PC-3 (cell line): Measurements from ENCODE around the gene SH2D6. TPM values are rescaled to one million over a fixed set of nuclear protein-coding genes. Genes with fewer than 3 reads are reported as not detected.

Source experiments
- ATAC-seq: fragments of 200-7000 bp; cut with Tn5 transposase; 2 replicates; pipeline ENCODE4 v1.9.1; 2020; ENCODE audit warnings: mild to moderate bottlenecking, moderate library complexity
- BruUV-seq: library from RNA; stranded (reverse); fragments of 400-500 nt; replicated peaks from 2 replicates; lab custom pipeline; 2021; lab: Mats Ljungman, UMichigan
- CTCF ChIA-PET: fragments of 300-600 bp; sonication (Branson Sonifier 250); formaldehyde crosslinking; loops from one replicate; lab custom pipeline; 2022; ENCODE audit warnings: antibody characterized with exemption; lab: Charles Lee
- POLR2A ChIA-PET: fragments of 300-600 bp; sonication (Branson Sonifier 250); formaldehyde crosslinking; loops from one replicate; lab custom pipeline; 2022; ENCODE audit warnings: antibody characterized with exemption; ENCODE audit not compliant: unreplicated experiment; lab: Charles Lee
- DNase-seq: peaks from one replicate; pipeline ENCODE4 v3.0.0-alpha.2; 2015
- H2AFZ ChIP-seq: fragments of 300-600 bp; sonication (generic); 2 replicates; pipeline ENCODE4 v1.6.0; 2016; ENCODE audit warnings: antibody characterized with exemption, low read length
- H3F3A ChIP-seq: fragments of 300-600 bp; sonication (generic); one replicate; pipeline ENCODE4 v1.6.0; 2017; ENCODE audit warnings: antibody characterized with exemption, low read length, control low read depth, mild to moderate bottlenecking; ENCODE audit not compliant: unreplicated experiment
- H3K27ac ChIP-seq: fragments of 300-600 bp; sonication (generic); 2 replicates; pipeline ENCODE4 v1.5.1; 2016; ENCODE audit warnings: mild to moderate bottlenecking, low read length
- H3K27me3 ChIP-seq: fragments of 300-600 bp; sonication (generic); 2 replicates; pipeline ENCODE4 v1.6.1; 2016; ENCODE audit warnings: low read length, mixed read lengths
- H3K36me3 ChIP-seq: fragments of 300-600 bp; sonication (generic); 2 replicates; pipeline ENCODE4 v1.6.1; 2016; ENCODE audit warnings: low read depth, mixed run types, low read length, mixed read lengths
- H3K4me1 ChIP-seq: fragments of 300-600 bp; sonication (generic); 2 replicates; pipeline ENCODE4 v1.5.1; 2016; ENCODE audit warnings: low read length; ENCODE audit not compliant: insufficient read depth
- H3K4me2 ChIP-seq: fragments of 300-600 bp; sonication (generic); 2 replicates; pipeline ENCODE4 v1.6.0; 2016; ENCODE audit warnings: low read length
- H3K4me3 ChIP-seq: fragments of 300-600 bp; sonication (generic); 2 replicates; pipeline ENCODE4 v1.5.1; 2016; ENCODE audit warnings: mild to moderate bottlenecking, low read length, mixed read lengths
- H3K79me2 ChIP-seq: fragments of 300-600 bp; sonication (generic); 2 replicates; pipeline ENCODE4 v1.6.1; 2017; ENCODE audit warnings: low read length, mixed read lengths
- H3K9ac ChIP-seq: fragments of 300-600 bp; sonication (generic); 2 replicates; pipeline ENCODE4 v1.6.0; 2016; ENCODE audit warnings: mild to moderate bottlenecking, low read length
- H3K9me2 ChIP-seq: fragments of 300-600 bp; sonication (generic); replicated peaks from 2 replicates; pipeline ENCODE4 v1.6.1; 2016; ENCODE audit warnings: mixed run types, low read length, mixed read lengths
- H3K9me3 ChIP-seq: fragments of 300-600 bp; sonication (generic); 2 replicates; pipeline ENCODE4 v1.6.1; 2016; ENCODE audit warnings: low read length, mixed read lengths
- H4K20me1 ChIP-seq: fragments of 300-600 bp; sonication (generic); 2 replicates; pipeline ENCODE4 v1.6.1; 2016; ENCODE audit warnings: low read length, mixed read lengths
- CTCF ChIP-seq: fragments of 300-600 bp; sonication (generic); conservative IDR thresholded peaks from 2 replicates; pipeline ENCODE4 v1.5.1; 2017; ENCODE audit warnings: antibody characterized with exemption, low read depth, mild to moderate bottlenecking, low read length
- EZH2 ChIP-seq: fragments of 300-600 bp; sonication (generic); IDR thresholded peaks from one replicate; pipeline ENCODE4 v1.6.1; 2017; ENCODE audit warnings: antibody characterized with exemption, mild to moderate bottlenecking, low read length; ENCODE audit not compliant: unreplicated experiment
- EZH2phosphoT487 ChIP-seq: fragments of 300-600 bp; sonication (generic); IDR thresholded peaks from 2 replicates; pipeline ENCODE4 v1.6.1; 2018; ENCODE audit warnings: mild to moderate bottlenecking, antibody characterized with exemption, low read length, borderline replicate concordance
- intact Hi-C: fragments of 100-400 bp; cut with micrococcal nuclease; formaldehyde crosslinking; loops from 2 replicates; pipeline ENCODE4 v1.9.0; 2023
- total RNA-seq: library from RNA; depleted of rRNA; stranded (reverse); fragments of >200 nt; gene quantifications from 2 replicates; pipeline ENCODE4 v1.2.3, GENCODE V29; 2014

SH2D6 gene
- total RNA-seq, 1 experiment from 2014 or later: not detected

GRCh38 chr2:85433511-85434089 lies 15.1 kb downstream of the SH2D6 start:
- H3K79me2 ChIP-seq: no peaks in the 10 kb centered on the region
- H3K4me1 ChIP-seq: peaks cover 32% of the 10 kb centered on the region
- peak; percentile 82 for ATAC-seq
- intact Hi-C loops: no loop called here
- no peaks in the 10 kb centered on the region for H3K27me3 ChIP-seq
- H3K4me2 ChIP-seq: peak overlapping the region; percentile 30; the same call in 1 of the 2 replicates
- TF ChIP-seq EZH2phosphoT487: no peak
- no peak for TF ChIP-seq CTCF
- no peak for TF ChIP-seq EZH2
- H3K9me3 ChIP-seq: no peaks in the 10 kb centered on the region
- ChIA-PET POLR2A (interaction anchor here (0.6 kb wide), 1 partner anchor 37 kb away, joined by 3 read pairs; no protein-coding TSS in a partner anchor), CTCF (no interaction called here)
- peak overlapping the region; percentile 52 for H2AFZ ChIP-seq
- H4K20me1 ChIP-seq: no peaks in the 10 kb centered on the region
- no peaks in the 10 kb centered on the region for H3K9me2 ChIP-seq
- BruUV-seq: no TSS peak
- peak overlapping the region; percentile 55 for H3K27ac ChIP-seq
- H3F3A ChIP-seq: peaks cover 1% of the 10 kb centered on the region
- DNase-seq: peak; percentile 81
- H3K36me3 ChIP-seq: no peaks in the 10 kb centered on the region
- no peak overlapping the region for H3K4me3 ChIP-seq
- no peak overlapping the region; the same call in 1 of the 2 replicates for H3K9ac ChIP-seq

GRCh38 chr2:85434696-85435095 lies 16.2 kb downstream of the SH2D6 start:
- ATAC-seq: no peak
- CTCF ChIA-PET: no interaction called here
- H3K9ac ChIP-seq: no peak overlapping the region
- no peak overlapping the region for H3K4me3 ChIP-seq
- no peak overlapping the region for H3K27ac ChIP-seq
- no peaks in the 10 kb centered on the region for H3K9me2 ChIP-seq
- H3K9me3 ChIP-seq: no peaks in the 10 kb centered on the region
- H3K4me2 ChIP-seq: no peak overlapping the region
- no peaks in the 10 kb centered on the region for H3K36me3 ChIP-seq
- peaks cover 35% of the 10 kb centered on the region for H3K4me1 ChIP-seq
- no peak for DNase-seq
- H3K79me2 ChIP-seq: no peaks in the 10 kb centered on the region
- no TSS peak for BruUV-seq
- no peaks in the 10 kb centered on the region for H3K27me3 ChIP-seq
- TF ChIP-seq EZH2phosphoT487: no peak
- TF ChIP-seq CTCF: no peak
- TF ChIP-seq EZH2: no peak
- intact Hi-C loops: loop anchor here (5.0 kb wide), 1 partner anchor 63 kb away; no protein-coding TSS in a partner anchor
- H4K20me1 ChIP-seq: no peaks in the 10 kb centered on the region
- H2AFZ ChIP-seq: no peak overlapping the region
- POLR2A ChIA-PET: no interaction called here
- peaks cover 4% of the 10 kb centered on the region for H3F3A ChIP-seq

GRCh38 chr2:85435220-85435958 lies 16.9 kb downstream of the SH2D6 start:
- Histone ChIP-seq H3K79me2 (no peaks in the 10 kb centered on the region), H4K20me1 (no peaks in the 10 kb centered on the region), H3K9ac (no peak overlapping the region), H3K9me3 (no peaks in the 10 kb centered on the region), H2AFZ (no peak overlapping the region), H3K9me2 (no peaks in the 10 kb centered on the region), H3K27ac (no peak overlapping the region), H3F3A (peaks cover 4% of the 10 kb centered on the region), H3K4me2 (no peak overlapping the region), H3K4me3 (no peak overlapping the region), H3K4me1 (peaks cover 35% of the 10 kb centered on the region), H3K27me3 (no peaks in the 10 kb centered on the region), H3K36me3 (no peaks in the 10 kb centered on the region)
- ChIA-PET POLR2A (no interaction called here), CTCF (no interaction called here)
- BruUV-seq: no TSS peak
- ATAC-seq (no peak), DNase-seq (no peak)
- no peak for TF ChIP-seq CTCF
- no peak for TF ChIP-seq EZH2phosphoT487
- TF ChIP-seq EZH2: no peak
- intact Hi-C loops: loop anchor here (5.0 kb wide), 1 partner anchor 62 kb away; no protein-coding TSS in a partner anchor
